Activated naive CD4-positive, alpha-beta T cell treated with anti-CD3 and anti-CD28 coated beads, Interleukin-2, amount 50 U/mL, for 72 hours (primary cell): ENCODE results near the gene NCLN. TPM values are rescaled to one million over a fixed set of nuclear protein-coding genes. Genes with fewer than 3 reads are reported as not detected.
"Not testable (repeated sequence)": the region's sequence is repeated elsewhere in the genome, so short reads cannot be mapped to it uniquely, and the experiment has no call there.

Source experiments
- ATAC-seq, 2 donors: fragments of 150-1000 bp; cut with Tn5 transposase; 2 replicates each; pipeline ENCODE4 v1.10.0; 2021; ENCODE audit warnings: mild to moderate bottlenecking in 2 of 2, moderate library complexity in 2 of 2
- DNase-seq, 2 donors: peaks; one replicate each; pipeline ENCODE4 v3.0.0; 2021 to 2022; ENCODE audit warnings: low spot score in 2 of 2
- H3K27ac Mint-ChIP-seq, 2 donors: one replicate each; pipeline ENCODE4 v1.8.0; 2022; ENCODE audit warnings: mild to moderate bottlenecking in 2 of 2, mixed read lengths in 2 of 2
- H3K36me3 Mint-ChIP-seq, 2 donors: one replicate each; pipeline ENCODE4 v1.8.0; 2022; ENCODE audit warnings: mixed read lengths in 2 of 2
- H3K9me3 Mint-ChIP-seq, 2 donors: one replicate each; pipeline ENCODE4 v1.8.0; 2022; ENCODE audit warnings: mixed read lengths in 2 of 2
- total RNA-seq, 2 donors: library from RNA; stranded (reverse); gene quantifications; one replicate each; pipeline ENCODE4 v1.2.3, GENCODE V29; 2022

NCLN gene
- total RNA-seq, 2 donors from 2014 or later, result 41.7 to 63.3 TPM

GRCh38 chr19:3171894-3172672 is 13.6 kb upstream of the NCLN start:
- DNase-seq (no peak), ATAC-seq (peak; percentile 21 to 50)
- Mint-ChIP-seq H3K9me3 (no peaks in the 10 kb centered on the region), H3K36me3 (peaks cover 0 to 3% of the 10 kb centered on the region in 2 donors), H3K27ac (peak overlapping the region in 1 of 2 donors; percentile 68)

DNA sequence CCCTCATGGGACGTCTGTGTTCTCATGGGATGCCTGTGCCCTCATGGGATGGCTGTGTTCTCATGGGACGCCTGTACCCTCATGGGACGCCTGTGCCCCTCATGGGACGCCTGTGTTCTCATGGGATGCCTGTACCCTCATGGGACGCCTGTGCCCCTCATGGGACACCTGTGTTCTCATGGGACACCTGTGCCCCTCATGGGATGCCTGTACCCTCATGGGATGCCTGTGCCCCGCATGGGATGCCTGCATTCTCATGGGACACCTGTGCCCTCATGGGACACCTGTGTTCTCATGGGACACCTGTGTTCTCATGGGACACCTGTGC is 13.1 kb upstream of the NCLN start:
- ATAC-seq, DNase-seq, H3K9me3 Mint-ChIP-seq, H3K36me3 Mint-ChIP-seq: not testable (repeated sequence)
- H3K27ac Mint-ChIP-seq, result peak overlapping the region in 1 of 2 donors; percentile 68

DNA sequence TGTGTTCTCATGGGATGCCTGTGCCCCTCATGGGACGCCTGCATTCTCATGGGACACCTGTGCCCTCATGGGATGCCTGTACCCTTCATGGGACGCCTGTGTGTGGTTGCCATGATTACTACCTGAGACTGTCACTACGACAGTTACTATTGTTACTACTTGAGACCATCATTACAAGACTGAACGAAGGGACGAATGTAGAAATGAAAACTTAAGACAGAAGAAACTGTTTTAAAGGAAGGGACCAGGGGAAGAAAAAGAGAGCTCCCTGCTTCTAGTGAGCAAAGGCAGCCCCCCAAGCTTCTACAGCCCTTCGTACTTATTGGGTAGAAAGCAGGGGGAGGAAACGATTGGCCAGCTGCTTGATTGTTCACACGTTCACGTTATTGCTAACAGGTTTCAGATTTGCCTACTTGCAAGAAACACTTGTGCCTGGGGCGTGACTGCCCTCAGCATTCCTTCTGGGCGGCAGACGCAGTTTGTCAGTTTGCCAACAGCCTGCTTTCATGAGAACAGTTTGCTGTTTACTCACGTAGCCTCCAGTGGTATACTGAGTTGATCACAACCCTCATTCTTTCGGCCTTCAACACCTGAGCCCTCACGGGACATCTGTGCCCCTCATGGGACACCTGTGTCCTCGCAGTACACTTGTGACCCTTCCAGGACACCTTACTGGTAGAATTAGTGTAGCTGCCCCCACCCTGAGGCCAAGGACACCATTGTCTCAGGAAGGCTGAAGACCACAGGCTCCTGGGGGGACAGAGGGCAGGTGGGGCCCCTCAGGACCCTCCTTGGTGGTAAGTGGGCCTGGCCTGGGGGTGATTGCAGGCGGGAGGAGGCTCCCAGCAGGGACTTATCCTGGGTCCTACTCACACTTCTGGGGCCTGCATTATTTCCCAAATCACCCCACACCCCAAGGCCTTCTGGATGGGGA is 9.7 kb upstream of the NCLN start:
- peak overlapping the region in 1 of 2 donors; percentile 89 for H3K27ac Mint-ChIP-seq
- no peak for DNase-seq
- H3K9me3 Mint-ChIP-seq, result no peaks in the 10 kb centered on the region
- no peak for ATAC-seq
- peaks cover 22 to 28% of the 10 kb centered on the region in 2 donors for H3K36me3 Mint-ChIP-seq

GRCh38 chr19:3176715-3177501 is 8.8 kb upstream of the NCLN start:
- DNase-seq (peak; percentile 60 to 84), ATAC-seq (peak; percentile 61 to 78)
- H3K27ac Mint-ChIP-seq, result peak overlapping the region; percentile 89 to 93
- H3K9me3 Mint-ChIP-seq, result no peaks in the 10 kb centered on the region
- H3K36me3 Mint-ChIP-seq, result peaks cover 23 to 28% of the 10 kb centered on the region in 2 donors

DNA sequence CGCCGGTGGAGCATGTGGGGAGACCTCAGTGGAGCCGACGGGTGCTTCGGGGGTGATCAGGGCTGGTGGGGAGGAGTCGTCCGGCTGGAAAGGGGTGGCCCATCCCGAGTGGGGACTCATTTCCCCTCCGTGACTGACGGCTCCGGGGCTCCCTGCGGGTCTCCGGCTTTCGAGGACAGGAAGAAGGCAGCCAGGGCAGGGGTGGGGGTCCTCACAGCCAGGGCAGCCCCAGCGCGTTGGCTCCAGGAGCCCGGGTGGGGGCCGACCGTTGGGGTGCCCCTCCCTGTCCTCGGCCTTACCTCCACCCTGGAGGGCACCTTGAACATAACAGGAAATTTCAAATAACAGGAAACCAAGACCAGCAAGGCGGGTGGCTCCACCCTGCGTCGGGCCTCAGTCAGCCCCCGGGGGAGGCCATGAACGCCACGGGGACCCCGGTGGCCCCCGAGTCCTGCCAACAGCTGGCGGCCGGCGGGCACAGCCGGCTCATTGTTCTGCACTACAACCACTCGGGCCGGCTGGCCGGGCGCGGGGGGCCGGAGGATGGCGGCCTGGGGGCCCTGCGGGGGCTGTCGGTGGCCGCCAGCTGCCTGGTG is 7.3 kb upstream of the NCLN start, which contains the start of gene S1PR4:
Gene S1PR4 (plus strand): TSS at position 393 of the 596 bp plus-strand sequence. CDS start 24 bp downstream, at position 417.
- ATAC-seq, result peak; percentile 53 to 70
- DNase-seq, result peak; percentile 64 to 76
- Mint-ChIP-seq H3K27ac (peak within 1 kb of the TSS; percentile 94 to 98), H3K9me3 (no peaks in the 10 kb centered on the region), H3K36me3 (peaks cover 23 to 28% of the 10 kb centered on the region in 2 donors)

DNA sequence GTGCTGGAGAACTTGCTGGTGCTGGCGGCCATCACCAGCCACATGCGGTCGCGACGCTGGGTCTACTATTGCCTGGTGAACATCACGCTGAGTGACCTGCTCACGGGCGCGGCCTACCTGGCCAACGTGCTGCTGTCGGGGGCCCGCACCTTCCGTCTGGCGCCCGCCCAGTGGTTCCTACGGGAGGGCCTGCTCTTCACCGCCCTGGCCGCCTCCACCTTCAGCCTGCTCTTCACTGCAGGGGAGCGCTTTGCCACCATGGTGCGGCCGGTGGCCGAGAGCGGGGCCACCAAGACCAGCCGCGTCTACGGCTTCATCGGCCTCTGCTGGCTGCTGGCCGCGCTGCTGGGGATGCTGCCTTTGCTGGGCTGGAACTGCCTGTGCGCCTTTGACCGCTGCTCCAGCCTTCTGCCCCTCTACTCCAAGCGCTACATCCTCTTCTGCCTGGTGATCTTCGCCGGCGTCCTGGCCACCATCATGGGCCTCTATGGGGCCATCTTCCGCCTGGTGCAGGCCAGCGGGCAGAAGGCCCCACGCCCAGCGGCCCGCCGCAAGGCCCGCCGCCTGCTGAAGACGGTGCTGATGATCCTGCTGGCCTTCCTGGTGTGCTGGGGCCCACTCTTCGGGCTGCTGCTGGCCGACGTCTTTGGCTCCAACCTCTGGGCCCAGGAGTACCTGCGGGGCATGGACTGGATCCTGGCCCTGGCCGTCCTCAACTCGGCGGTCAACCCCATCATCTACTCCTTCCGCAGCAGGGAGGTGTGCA is 6.6 kb upstream of the NCLN start:
- DNase-seq (peak in 1 of 2 donors; percentile 37), ATAC-seq (peak; percentile 5 to 18)
- Mint-ChIP-seq H3K36me3 (peaks cover 23 to 28% of the 10 kb centered on the region in 2 donors), H3K9me3 (no peaks in the 10 kb centered on the region), H3K27ac (peak overlapping the region; percentile 94 to 98)

DNA sequence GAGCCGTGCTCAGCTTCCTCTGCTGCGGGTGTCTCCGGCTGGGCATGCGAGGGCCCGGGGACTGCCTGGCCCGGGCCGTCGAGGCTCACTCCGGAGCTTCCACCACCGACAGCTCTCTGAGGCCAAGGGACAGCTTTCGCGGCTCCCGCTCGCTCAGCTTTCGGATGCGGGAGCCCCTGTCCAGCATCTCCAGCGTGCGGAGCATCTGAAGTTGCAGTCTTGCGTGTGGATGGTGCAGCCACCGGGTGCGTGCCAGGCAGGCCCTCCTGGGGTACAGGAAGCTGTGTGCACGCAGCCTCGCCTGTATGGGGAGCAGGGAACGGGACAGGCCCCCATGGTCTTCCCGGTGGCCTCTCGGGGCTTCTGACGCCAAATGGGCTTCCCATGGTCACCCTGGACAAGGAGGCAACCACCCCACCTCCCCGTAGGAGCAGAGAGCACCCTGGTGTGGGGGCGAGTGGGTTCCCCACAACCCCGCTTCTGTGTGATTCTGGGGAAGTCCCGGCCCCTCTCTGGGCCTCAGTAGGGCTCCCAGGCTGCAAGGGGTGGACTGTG is 5.9 kb upstream of the NCLN start:
- DNase-seq, result peak; percentile 49 to 78
- H3K27ac Mint-ChIP-seq, result peak overlapping the region; percentile 94 to 98
- H3K36me3 Mint-ChIP-seq, result peaks cover 23 to 28% of the 10 kb centered on the region in 2 donors
- H3K9me3 Mint-ChIP-seq, result no peaks in the 10 kb centered on the region
- peak; percentile 44 to 45 for ATAC-seq

GRCh38 chr19:3183721-3184641 is 1.7 kb upstream of the NCLN start:
- Mint-ChIP-seq H3K9me3 (no peaks in the 10 kb centered on the region), H3K36me3 (peaks cover 31% of the 10 kb centered on the region in 2 donors), H3K27ac (peak overlapping the region; percentile 61 to 79)
- ATAC-seq (no peak), DNase-seq (no peak)

- peak overlapping the region; percentile 79 to 95 for H3K27ac Mint-ChIP-seq
- DNase-seq (no peak), ATAC-seq (peak; percentile 25 to 50)
- peaks cover 21 to 22% of the 10 kb centered on the region in 2 donors for H3K36me3 Mint-ChIP-seq
- no peaks in the 10 kb centered on the region for H3K9me3 Mint-ChIP-seq
Observed at GRCh38 chr19:3184847-3185460, 776 bp upstream of the NCLN start.

DNA sequence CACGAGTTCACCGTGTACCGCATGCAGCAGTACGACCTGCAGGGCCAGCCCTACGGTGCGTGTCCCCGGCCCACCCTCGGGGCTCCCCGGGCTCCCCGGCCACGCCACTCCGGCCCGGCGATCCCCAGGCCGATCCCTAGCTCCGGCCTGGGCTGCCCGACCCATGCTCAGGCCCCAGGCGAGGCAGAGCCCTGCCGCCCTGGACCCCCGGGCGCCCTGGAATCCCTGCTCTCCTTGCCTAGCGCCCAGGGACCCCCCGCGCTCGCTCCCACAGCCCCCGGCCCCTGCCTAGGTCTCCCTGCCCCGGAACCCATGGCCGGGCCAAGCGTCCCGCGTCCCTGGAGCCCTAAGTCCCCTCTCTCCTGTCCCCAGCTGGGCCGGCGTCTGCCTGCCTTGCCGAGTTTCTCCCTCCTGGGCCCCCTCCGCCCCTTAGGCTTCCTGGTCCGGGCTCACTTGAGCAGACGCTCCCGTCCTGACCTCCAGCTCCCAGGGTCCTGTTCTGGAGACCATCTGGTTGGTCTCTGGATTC is 494 bp downstream of the NCLN start:
- ATAC-seq (no peak), DNase-seq (no peak)
- H3K9me3 Mint-ChIP-seq, result no peaks in the 10 kb centered on the region
- peaks cover 9 to 10% of the 10 kb centered on the region in 2 donors for H3K36me3 Mint-ChIP-seq
- peak overlapping the region; percentile 87 to 96 for H3K27ac Mint-ChIP-seq

DNA sequence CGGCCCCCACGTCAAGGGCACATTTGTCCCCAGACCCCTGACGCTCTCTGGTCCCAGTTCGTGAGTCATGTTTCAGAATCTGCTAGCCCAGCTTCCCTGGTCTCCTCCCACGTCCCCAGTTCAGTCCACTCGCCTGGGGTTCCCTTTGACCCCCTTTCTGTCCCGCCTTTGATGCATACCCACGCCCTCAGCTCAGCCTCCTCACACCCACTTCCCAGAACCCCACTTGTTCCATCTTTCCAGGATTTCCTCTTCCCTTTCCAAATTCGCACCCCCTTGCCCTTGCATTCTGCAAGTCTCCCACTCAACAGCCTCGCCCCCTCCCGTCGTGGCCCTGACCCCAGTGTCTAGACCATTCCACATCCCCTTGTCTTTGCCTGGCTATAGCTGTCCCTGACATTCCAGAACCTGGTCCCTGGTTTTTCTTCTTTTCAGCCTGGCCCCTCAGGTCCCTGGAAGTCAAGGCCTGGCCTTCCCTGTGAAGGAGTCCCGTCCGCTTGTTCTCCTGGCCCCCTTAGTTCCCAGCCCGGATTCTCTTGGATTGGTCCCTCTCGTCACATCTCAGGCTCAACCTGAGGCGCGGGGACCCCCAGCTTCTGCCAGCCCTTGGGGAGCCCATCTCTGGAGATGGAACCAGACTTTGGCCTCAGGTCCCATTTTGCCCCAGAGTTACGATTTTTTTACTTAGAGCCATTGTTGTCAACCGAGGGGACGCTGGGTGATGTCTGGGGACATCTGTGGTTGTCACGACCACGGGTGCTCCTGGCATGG is 1.3 kb downstream of the NCLN start:
- no peak for ATAC-seq
- DNase-seq, result no peak
- Mint-ChIP-seq H3K36me3 (peaks cover 9 to 10% of the 10 kb centered on the region in 2 donors), H3K9me3 (no peaks in the 10 kb centered on the region), H3K27ac (peak overlapping the region; percentile 87 to 96)

DNA sequence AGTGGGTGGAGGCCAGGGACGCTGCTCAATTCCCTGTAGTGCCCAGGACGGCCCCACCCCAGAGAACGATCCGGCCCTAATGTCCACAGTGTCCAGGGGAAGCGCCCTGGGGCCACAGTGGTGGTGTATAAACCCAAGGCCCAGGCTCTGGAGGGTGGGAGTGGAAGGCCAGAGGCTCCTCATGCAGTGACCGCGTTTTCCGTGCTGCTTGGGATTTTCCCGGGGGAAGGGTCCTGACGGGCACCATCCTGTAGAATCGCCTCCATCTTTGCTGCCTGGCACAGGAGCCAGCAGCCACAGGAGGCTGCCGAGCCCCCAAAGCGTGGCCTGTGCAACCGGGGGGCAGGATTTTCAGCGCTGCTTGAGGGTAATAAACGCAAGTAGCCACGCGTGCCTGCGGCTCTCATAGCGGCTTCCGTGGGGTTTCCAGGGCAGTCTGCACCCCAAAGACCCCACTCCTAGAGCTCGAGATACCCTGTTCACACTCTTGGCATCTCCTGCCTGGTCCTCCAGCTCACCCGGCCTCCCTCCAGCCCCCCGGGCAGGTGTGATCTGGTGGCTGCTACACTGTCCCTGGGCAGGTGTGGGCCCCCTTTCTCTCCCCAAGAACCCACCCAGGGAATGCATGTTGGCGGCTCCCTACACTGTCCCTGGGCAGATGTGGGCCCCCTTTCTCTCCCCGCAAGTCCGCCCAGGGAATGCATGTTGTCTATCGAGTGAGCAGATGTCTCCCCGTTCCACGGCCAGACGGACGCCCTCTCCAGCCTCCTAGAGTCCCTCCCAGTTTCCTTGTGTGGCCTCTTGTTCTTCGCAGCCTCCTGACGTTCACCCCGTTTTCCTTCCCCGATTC is 2.2 kb downstream of the NCLN start:
- peak overlapping the region; percentile 87 to 91 for H3K27ac Mint-ChIP-seq
- no peak for ATAC-seq
- no peak for DNase-seq
- peaks cover 9 to 10% of the 10 kb centered on the region in 2 donors for H3K36me3 Mint-ChIP-seq
- no peaks in the 10 kb centered on the region for H3K9me3 Mint-ChIP-seq
